ENCODE data around the gene YLPM1. TPM values are rescaled to one million over a fixed set of nuclear protein-coding genes. Genes with fewer than 3 reads are reported as not detected.
A peak's percentile ranks its signal among the peaks of the same experiment; 100 is the strongest.

Gene YLPM1
- total and polyA plus RNA-seq, 11 donors = 15.0 to 48.1 (median 25.5) TPM

DNA sequence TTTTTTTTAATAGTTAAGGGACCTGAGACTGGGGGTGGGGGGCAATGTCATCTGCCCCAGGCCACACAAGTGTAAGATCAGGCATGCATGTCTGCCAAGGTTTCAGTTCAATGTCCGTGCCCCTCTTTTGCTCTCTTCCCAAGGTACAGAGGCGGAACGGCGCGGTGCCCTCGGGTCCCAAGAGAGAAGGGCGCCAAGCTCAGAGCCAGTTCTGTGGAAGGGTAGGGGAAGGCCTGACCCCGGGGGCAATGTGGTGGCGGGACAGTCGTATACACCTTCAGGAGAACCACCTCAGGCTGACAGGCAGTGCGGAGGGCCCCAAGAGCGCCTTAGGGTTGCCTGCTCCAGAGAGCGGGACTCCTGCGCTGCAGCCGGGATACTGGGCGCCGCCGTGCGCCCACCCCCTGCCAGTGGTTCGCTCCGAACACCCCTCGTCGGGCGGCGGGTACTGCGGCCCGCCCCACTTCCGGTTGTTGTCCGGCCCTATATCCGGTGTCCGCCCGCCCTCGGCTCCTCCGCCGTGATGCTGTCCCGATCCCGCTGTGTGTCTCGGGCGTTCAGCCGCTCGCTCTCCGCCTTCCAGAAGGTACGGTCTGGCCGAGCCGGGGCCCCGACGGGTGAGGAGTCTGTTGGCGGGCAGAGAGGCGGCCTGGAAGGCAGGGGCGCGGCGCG, 118.5 kb downstream of the YLPM1 start, which contains the start of gene DLST:
Gene DLST, plus strand, starts transcription at position 486 of the 672 bp plus-strand sequence. Its CDS starts 38 bp downstream, at position 524.
- intact Hi-C loops (cut with DNase I) = no loop called here
- ATAC-seq = peak; percentile 95 to 99 (median 98)
- peaks cover 6 to 51% (median 43%) of the 10 kb centered on the region in 12 donors for H3K4me1 ChIP-seq

GRCh38 chr14:74882103-74882920, 119.2 kb downstream of the YLPM1 start:
- no peak for TF ChIP-seq CTCF (IDR thresholded peaks at IDR 0.05)
- no peak for TF ChIP-seq POLR2A (IDR thresholded peaks at IDR 0.05)
- Histone ChIP-seq H3K4me1 (peaks cover 6 to 56% (median 47%) of the 10 kb centered on the region in 12 donors), H3K36me3 (peaks cover 0 to 34% (median 9%) of the 10 kb centered on the region in 9 donors), H3K4me3 (peak overlapping the region; percentile 69 to 99 (median 91)), H3K27me3 (no peaks in the 10 kb centered on the region), H3K27ac (peak overlapping the region; percentile 78 to 99 (median 96)), H3K9me3 (no peaks in the 10 kb centered on the region)
- ATAC-seq (peak in 3 of 4 donors; percentile 18 to 66 (median 60)), DNase-seq (peak; percentile 35 to 73 (median 59))
- 1 to 2% (median 1%) methylated on average over 17 to 49 of the region's 49 CpGs for WGBS, 4 donors
- intact Hi-C loops (cut with DNase I) = no loop called here

More for the DNA sequence above, 118.5 kb downstream of the YLPM1 start, which contains the start of gene DLST:
- H3K27me3 ChIP-seq = no peaks in the 10 kb centered on the region
- H3K9me3 ChIP-seq = no peaks in the 10 kb centered on the region
- H3K36me3 ChIP-seq = peaks cover 0 to 27% (median 3%) of the 10 kb centered on the region in 9 donors
- peak; percentile 87 to 94 (median 91) for DNase-seq
- peak within 1 kb of the TSS; percentile 78 to 99 (median 96) for H3K27ac ChIP-seq
- TF ChIP-seq POLR2A (IDR thresholded peaks at IDR 0.05) = peak in 1 of 2 donors; percentile 83
- no peak for TF ChIP-seq CTCF (IDR thresholded peaks at IDR 0.05)
- peak within 1 kb of the TSS; percentile 69 to 99 (median 91) for H3K4me3 ChIP-seq
- 0 to 1% (median 0%) methylated on average over 38 to 53 of the region's 53 CpGs for WGBS, 4 donors

Other genes with a start within 250 kb of the YLPM1 start
- gene LTBP2, start 151.1 kb upstream of the YLPM1 start, total RNA-seq = 10 to 100 TPM; 19.1 to 69.1 (median 36.1) TPM
- gene LTBP2, start 151.1 kb upstream of the YLPM1 start, polyA plus RNA-seq = 1 to 10 TPM; 4.0 to 8.4 TPM
- 10 to 100 TPM; 17.1 to 30.9 (median 22.4) TPM for gene AREL1, start 50.2 kb upstream of the YLPM1 start, total RNA-seq
- 10 to 100 TPM in 1 of 2 donors, 1 to 10 TPM in 1; 7.8 to 17.8 TPM for gene AREL1, start 50.2 kb upstream of the YLPM1 start, polyA plus RNA-seq
- gene FCF1, start 50.2 kb upstream of the YLPM1 start, total RNA-seq = 10 to 100 TPM; 12.3 to 44.6 (median 36.7) TPM
- gene FCF1, start 50.2 kb upstream of the YLPM1 start, polyA plus RNA-seq = 10 to 100 TPM in 1 of 2 donors, 1 to 10 TPM in 1; 4.3 to 46.2 TPM
- not detected for gene PROX2, start 112.8 kb downstream of the YLPM1 start, total RNA-seq
- not detected for gene PROX2, start 112.8 kb downstream of the YLPM1 start, polyA plus RNA-seq
- 100 to 1,000 TPM; 152 to 251 (median 209) TPM for gene DLST, start 118.6 kb downstream of the YLPM1 start, total RNA-seq
- 100 to 1,000 TPM in 1 of 2 donors, 10 to 100 TPM in 1; 75.7 to 159 TPM for gene DLST, start 118.6 kb downstream of the YLPM1 start, polyA plus RNA-seq
- gene RPS6KL1, start 159.9 kb downstream of the YLPM1 start, total RNA-seq = 10 to 100 TPM in 8 of 9 donors, 1 to 10 TPM in 1; 8.3 to 26.8 (median 17.8) TPM
- 10 to 100 TPM; 12.0 to 18.6 TPM for gene RPS6KL1, start 159.9 kb downstream of the YLPM1 start, polyA plus RNA-seq
- gene PGF, start 192.3 kb downstream of the YLPM1 start, total RNA-seq = 10 to 100 TPM in 2 of 9 donors, 1 to 10 TPM in 7; 4.1 to 30.4 (median 5.9) TPM
- 1 to 10 TPM; 5.0 to 9.7 TPM for gene PGF, start 192.3 kb downstream of the YLPM1 start, polyA plus RNA-seq
- gene EIF2B2, start 239.6 kb downstream of the YLPM1 start, total RNA-seq = 10 to 100 TPM; 26.2 to 40.9 (median 30.3) TPM
- 10 to 100 TPM; 16.0 to 68.8 TPM for gene EIF2B2, start 239.6 kb downstream of the YLPM1 start, polyA plus RNA-seq